Naive thymus-derived CD4-positive, alpha-beta T cell (primary cell): ENCODE data around the gene OSTN. TPM values are rescaled to one million over a fixed set of nuclear protein-coding genes. Genes with fewer than 3 reads are reported as not detected.
"Not testable (repeated sequence)": the region's sequence is repeated elsewhere in the genome, so short reads cannot be mapped to it uniquely, and the experiment has no call there.

Experiments
- ATAC-seq: fragments of 150-1000 bp; cut with Tn5 transposase; 2 replicates; pipeline ENCODE4 v1.10.0; 2021; ENCODE audit warnings: mild to moderate bottlenecking, moderate library complexity
- CTCF ChIA-PET: fragments of 350-600 bp; sonication (Branson Sonifier 250); formaldehyde crosslinking; loops from one replicate; lab custom pipeline; 2021; ENCODE audit warnings: antibody characterized with exemption; lab: Charles Lee
- POLR2A ChIA-PET: fragments of 350-600 bp; sonication (Branson Sonifier 250); formaldehyde crosslinking; loops from one replicate; lab custom pipeline; 2021; ENCODE audit warnings: antibody characterized with exemption, inconsistent platforms; lab: Charles Lee
- DNase-seq, 9 donors: peaks; one replicate each; pipeline versions ENCODE4 v3.0.0 to v3.0.0-alpha.2; 2020 to 2022; ENCODE audit warnings: mixed read lengths in 1 of 9
- H3K27ac ChIP-seq: one replicate; pipeline ENCODE4 v1.7.0; 2013; ENCODE audit warnings: mild to moderate bottlenecking, low read depth, low read length, moderate library complexity
- H3K27me3 ChIP-seq, 2 donors: one replicate each; pipeline ENCODE4 v1.7.0; 2013; ENCODE audit warnings: low read length in 2 of 2, mild to moderate bottlenecking in 2 of 2, moderate library complexity in 2 of 2; ENCODE audit not compliant: control insufficient read depth in 2 of 2, insufficient read depth in 2 of 2
- H3K36me3 ChIP-seq, 3 experiments: 1 replicate in 2 of 3; 2 replicates in 1 of 3; pipeline ENCODE4 v1.7.0; 2013; ENCODE audit warnings: low read length in 3 of 3, mild to moderate bottlenecking in 3 of 3, moderate library complexity in 1 of 3; ENCODE audit not compliant: insufficient read depth in 3 of 3, control insufficient read depth in 2 of 3
- H3K4me1 ChIP-seq, 2 donors: one replicate each; pipeline ENCODE4 v1.7.0; 2013; ENCODE audit warnings: low read length in 2 of 2, mild to moderate bottlenecking in 2 of 2, moderate library complexity in 1 of 2; ENCODE audit not compliant: control insufficient read depth in 2 of 2, insufficient read depth in 2 of 2
- H3K4me3 ChIP-seq: 2 replicates; pipeline ENCODE4 v1.7.0; 2013; ENCODE audit warnings: mild to moderate bottlenecking, low read length
- H3K9me3 ChIP-seq, 3 experiments: 1 replicate in 2 of 3; 2 replicates in 1 of 3; pipeline ENCODE4 v1.7.0; 2013; ENCODE audit warnings: low read length in 3 of 3; ENCODE audit not compliant: control insufficient read depth in 2 of 3
- H3K27ac Mint-ChIP-seq, 9 donors: one replicate each; pipeline ENCODE4 v1.8.0; 2020 to 2022; ENCODE audit warnings: mixed read lengths in 9 of 9, mild to moderate bottlenecking in 8 of 9, moderate library complexity in 5 of 9, inconsistent platforms in 2 of 9
- H3K27me3 Mint-ChIP-seq, 5 donors: one replicate each; pipeline ENCODE4 v1.8.0; 2021 to 2022; ENCODE audit warnings: mixed read lengths in 5 of 5, mild to moderate bottlenecking in 1 of 5
- H3K36me3 Mint-ChIP-seq, 5 donors: one replicate each; pipeline ENCODE4 v1.8.0; 2020 to 2022; ENCODE audit warnings: mixed read lengths in 5 of 5, mild to moderate bottlenecking in 3 of 5, inconsistent platforms in 1 of 5
- H3K4me1 Mint-ChIP-seq, 7 donors: one replicate each; pipeline ENCODE4 v1.8.0; 2020 to 2022; ENCODE audit warnings: mixed read lengths in 7 of 7, mild to moderate bottlenecking in 3 of 7, inconsistent platforms in 1 of 7
- H3K4me3 Mint-ChIP-seq, 10 donors: one replicate each; pipeline ENCODE4 v1.8.0; 2020 to 2022; ENCODE audit warnings: mild to moderate bottlenecking in 10 of 10, mixed read lengths in 10 of 10, moderate library complexity in 6 of 10, inconsistent platforms in 2 of 10
- H3K9me3 Mint-ChIP-seq, 11 donors: one replicate each; pipeline ENCODE4 v1.8.0; 2020 to 2022; ENCODE audit warnings: mixed read lengths in 11 of 11, mild to moderate bottlenecking in 4 of 11, inconsistent platforms in 1 of 11, moderate library complexity in 1 of 11
- intact Hi-C, 2 donors: fragments of 100-400 bp; cut with micrococcal nuclease; formaldehyde crosslinking; loops; one replicate each; pipeline ENCODE4 v1.15.1; 2023
- polyA plus RNA-seq, 2 donors: library from polyadenylated mRNA; unstranded; fragments of 300-500 nt; fragmentation: Illumina TruSeq; gene quantifications; one replicate each; pipeline ENCODE4 v1.2.3, GENCODE V29; 2021
- total RNA-seq, 6 experiments: library from RNA in 5 of 6; stranded (reverse) in 5 of 6; gene quantifications; 1 replicate in 5 of 6; 2 replicates in 1 of 6; pipeline ENCODE4 v1.2.3 and lab custom pipeline; 2021 to 2026

OSTN gene
- total and polyA plus RNA-seq, 7 experiments from 2014 or later: not detected

- CTCF ChIA-PET: no interaction called here
- Histone ChIP-seq H3K4me3 (no peak overlapping the region), H3K36me3 (no peaks in the 10 kb centered on the region), H3K27me3 (no peaks in the 10 kb centered on the region), H3K27ac (no peak overlapping the region), H3K4me1 (no peaks in the 10 kb centered on the region), H3K9me3 (no peaks in the 10 kb centered on the region)
- intact Hi-C loops: no loop called here
- Mint-ChIP-seq H3K9me3 (peaks cover 0 to 4% (median 0%) of the 10 kb centered on the region in 11 donors), H3K27ac (no peak overlapping the region), H3K4me1 (peaks cover 0 to 2% (median 0%) of the 10 kb centered on the region in 7 donors), H3K4me3 (no peak overlapping the region), H3K27me3 (peaks cover 0 to 3% (median 0%) of the 10 kb centered on the region in 5 donors), H3K36me3 (no peaks in the 10 kb centered on the region)
- no peak for ATAC-seq
- DNase-seq: no peak
- POLR2A ChIA-PET: no interaction called here
Measured at GRCh38 chr3:191238321-191238817, 39.3 kb downstream of the OSTN start.

GRCh38 chr3:191239407-191240031 is 40.5 kb downstream of the OSTN start:
- ChIA-PET CTCF (no interaction called here), POLR2A (no interaction called here)
- intact Hi-C loops: no loop called here
- ATAC-seq: peak; percentile 40
- no peak overlapping the region for H3K27ac Mint-ChIP-seq
- H3K4me3 ChIP-seq: no peak overlapping the region
- H3K4me1 ChIP-seq: no peaks in the 10 kb centered on the region
- H3K4me1 Mint-ChIP-seq: no peaks in the 10 kb centered on the region
- no peak overlapping the region for H3K27ac ChIP-seq
- peaks cover 0 to 3% (median 0%) of the 10 kb centered on the region in 5 donors for H3K27me3 Mint-ChIP-seq
- peaks cover 0 to 4% (median 0%) of the 10 kb centered on the region in 11 donors for H3K9me3 Mint-ChIP-seq
- DNase-seq: no peak
- H3K36me3 ChIP-seq: no peaks in the 10 kb centered on the region
- H3K27me3 ChIP-seq: no peaks in the 10 kb centered on the region
- H3K4me3 Mint-ChIP-seq: no peak overlapping the region
- no peaks in the 10 kb centered on the region for H3K9me3 ChIP-seq
- H3K36me3 Mint-ChIP-seq: no peaks in the 10 kb centered on the region

- peaks cover 0 to 3% (median 0%) of the 10 kb centered on the region in 11 donors for H3K9me3 Mint-ChIP-seq
- Histone ChIP-seq H3K27ac (no peak overlapping the region), H3K4me1 (no peaks in the 10 kb centered on the region), H3K36me3 (no peaks in the 10 kb centered on the region), H3K9me3 (no peaks in the 10 kb centered on the region), H3K4me3 (no peak overlapping the region), H3K27me3 (no peaks in the 10 kb centered on the region)
- peaks cover 0 to 3% (median 0%) of the 10 kb centered on the region in 5 donors for H3K27me3 Mint-ChIP-seq
- no peaks in the 10 kb centered on the region for H3K36me3 Mint-ChIP-seq
- POLR2A ChIA-PET: no interaction called here
- intact Hi-C loops: no loop called here
- no peak overlapping the region for H3K4me3 Mint-ChIP-seq
- no peak for DNase-seq
- CTCF ChIA-PET: no interaction called here
- ATAC-seq: no peak
- no peak overlapping the region for H3K27ac Mint-ChIP-seq
- peaks cover 0 to 5% (median 0%) of the 10 kb centered on the region in 7 donors for H3K4me1 Mint-ChIP-seq
Measured at GRCh38 chr3:191240486-191240885, 41.4 kb downstream of the OSTN start.

GRCh38 chr3:191244242-191244867 is 45.3 kb downstream of the OSTN start:
- H3K4me3 ChIP-seq: no peak overlapping the region
- Mint-ChIP-seq H3K4me3 (no peak overlapping the region), H3K9me3 (peaks cover 0 to 1% (median 0%) of the 10 kb centered on the region in 11 donors), H3K27ac (no peak overlapping the region), H3K4me1 (peaks cover 0 to 5% (median 0%) of the 10 kb centered on the region in 7 donors), H3K36me3 (no peaks in the 10 kb centered on the region), H3K27me3 (no peaks in the 10 kb centered on the region)
- no peaks in the 10 kb centered on the region for H3K9me3 ChIP-seq
- CTCF ChIA-PET: no interaction called here
- H3K27ac ChIP-seq: no peak overlapping the region
- DNase-seq (no peak), ATAC-seq (no peak)
- H3K36me3 ChIP-seq: no peaks in the 10 kb centered on the region
- H3K4me1 ChIP-seq: no peaks in the 10 kb centered on the region
- intact Hi-C loops: loop anchor here in 1 of 2 donors (2.0 kb wide), 1 partner anchor 144 kb away; no protein-coding TSS in a partner anchor
- POLR2A ChIA-PET: no interaction called here
- H3K27me3 ChIP-seq: no peaks in the 10 kb centered on the region

GRCh38 chr3:191246034-191246433 is 47.0 kb downstream of the OSTN start:
- H3K36me3 ChIP-seq, H3K9me3 ChIP-seq, H3K4me1 Mint-ChIP-seq, H3K27me3 ChIP-seq, H3K27me3 Mint-ChIP-seq, H3K4me1 ChIP-seq, H3K27ac ChIP-seq, POLR2A ChIA-PET, H3K27ac Mint-ChIP-seq, intact Hi-C loops, H3K9me3 Mint-ChIP-seq, H3K36me3 Mint-ChIP-seq, CTCF ChIA-PET, H3K4me3 ChIP-seq, H3K4me3 Mint-ChIP-seq: not testable (repeated sequence)
- peak in 3 of 9 donors; percentile 9 to 33 (median 32) for DNase-seq
- peak; percentile 89 for ATAC-seq

GRCh38 chr3:191246630-191247029 is 47.6 kb downstream of the OSTN start:
- Histone ChIP-seq H3K27me3 (no peaks in the 10 kb centered on the region), H3K4me3 (no peak overlapping the region), H3K9me3 (no peaks in the 10 kb centered on the region), H3K4me1 (no peaks in the 10 kb centered on the region), H3K27ac (no peak overlapping the region), H3K36me3 (no peaks in the 10 kb centered on the region)
- H3K27me3 Mint-ChIP-seq: no peaks in the 10 kb centered on the region
- ChIA-PET CTCF (no interaction called here), POLR2A (no interaction called here)
- no peak for ATAC-seq
- H3K36me3 Mint-ChIP-seq: no peaks in the 10 kb centered on the region
- intact Hi-C loops: no loop called here
- H3K9me3 Mint-ChIP-seq: peaks cover 0 to 1% (median 0%) of the 10 kb centered on the region in 11 donors
- no peak overlapping the region for H3K4me3 Mint-ChIP-seq
- peak overlapping the region in 1 of 9 donors; percentile 15 for H3K27ac Mint-ChIP-seq
- H3K4me1 Mint-ChIP-seq: peaks cover 0 to 5% (median 0%) of the 10 kb centered on the region in 7 donors
- DNase-seq: no peak
